ENCODE results near the gene PHACTR1.

PHACTR1 gene

DNA sequence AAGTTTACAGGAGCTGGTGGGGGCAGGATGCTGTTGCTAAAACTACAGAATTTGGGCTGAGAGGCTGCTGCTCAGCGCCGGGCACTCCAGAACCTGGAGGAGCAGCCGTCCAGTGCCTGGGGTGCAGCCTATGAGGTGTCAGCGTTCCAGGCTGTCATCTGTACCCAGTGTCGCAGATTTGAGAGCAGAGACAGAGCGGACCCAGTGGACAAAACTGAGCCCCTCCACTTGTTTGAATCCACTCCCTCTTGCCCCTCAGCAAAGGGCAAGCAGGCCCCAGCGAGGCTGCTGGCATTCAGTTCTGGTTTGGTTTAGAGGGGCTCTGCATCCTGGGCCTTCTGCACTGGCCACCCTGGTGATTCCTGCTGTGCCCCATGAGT lies 467.5 kb downstream of the PHACTR1 start:
- no peak for DNase-seq
- intact Hi-C loops (cut with DNase I) = no loop called here

DNA sequence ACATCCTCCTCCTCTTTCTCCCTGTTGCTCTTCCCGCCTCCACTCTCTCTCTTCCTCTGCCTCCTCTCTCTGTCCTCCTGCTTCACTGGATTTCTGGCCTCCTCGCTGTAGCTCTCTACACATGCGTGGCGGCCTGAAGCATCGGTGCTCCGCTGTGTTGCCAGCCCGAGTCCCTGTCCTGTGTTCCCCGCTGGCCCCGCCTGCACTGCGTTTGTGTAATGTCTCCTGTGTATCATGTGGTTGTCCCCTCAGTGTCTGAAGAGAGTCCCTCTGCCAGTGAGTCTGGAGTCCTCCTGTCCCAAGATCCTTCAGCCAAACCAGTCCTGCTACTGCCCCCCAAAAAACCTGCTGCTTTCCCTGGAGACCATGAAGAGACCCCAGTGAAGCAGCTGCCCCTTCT lies 468.0 kb downstream of the PHACTR1 start:
- intact Hi-C loops (cut with DNase I) = no loop called here
- no peak for DNase-seq

DNA sequence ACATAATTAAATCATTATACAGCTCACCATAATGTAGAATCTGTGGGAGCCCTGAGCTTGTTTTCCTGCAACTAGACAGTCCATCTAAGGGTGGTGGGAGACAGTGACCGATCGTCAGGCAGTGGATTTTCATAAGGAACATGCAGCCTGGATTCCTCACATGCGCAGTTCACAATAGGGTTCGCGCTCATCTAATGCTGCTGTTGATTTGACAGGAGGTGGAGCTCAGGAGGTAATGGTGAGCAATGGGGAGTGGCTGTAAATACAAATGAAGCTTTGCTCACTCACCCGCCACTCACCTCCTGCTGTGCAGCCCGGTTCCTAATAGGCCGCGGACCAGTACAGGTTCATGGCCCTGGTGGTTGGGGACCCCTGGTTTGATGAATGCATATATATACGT lies 470.3 kb downstream of the PHACTR1 start:
- intact Hi-C loops (cut with DNase I) = no loop called here
- no peak for DNase-seq

DNA sequence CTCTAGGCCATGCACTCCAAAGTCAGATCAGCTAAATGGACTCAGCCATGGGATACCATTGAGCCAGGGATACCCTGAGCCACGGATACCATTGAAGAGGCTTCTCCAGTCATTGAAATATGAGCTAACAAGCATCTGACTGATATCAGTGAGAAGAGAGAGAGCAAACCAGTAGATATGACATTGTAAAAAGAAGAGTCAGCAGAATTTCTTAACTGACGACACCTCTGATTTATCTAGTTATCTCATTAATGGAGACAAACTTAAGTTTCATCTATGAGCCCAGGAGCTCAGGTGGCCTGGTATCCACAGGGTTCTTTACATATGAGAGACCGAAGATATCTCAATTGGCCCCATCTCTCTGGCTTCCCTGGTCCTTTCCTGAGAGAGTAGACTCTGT lies 471.1 kb downstream of the PHACTR1 start:
- DNase-seq = no peak
- intact Hi-C loops (cut with DNase I) = no loop called here

DNA sequence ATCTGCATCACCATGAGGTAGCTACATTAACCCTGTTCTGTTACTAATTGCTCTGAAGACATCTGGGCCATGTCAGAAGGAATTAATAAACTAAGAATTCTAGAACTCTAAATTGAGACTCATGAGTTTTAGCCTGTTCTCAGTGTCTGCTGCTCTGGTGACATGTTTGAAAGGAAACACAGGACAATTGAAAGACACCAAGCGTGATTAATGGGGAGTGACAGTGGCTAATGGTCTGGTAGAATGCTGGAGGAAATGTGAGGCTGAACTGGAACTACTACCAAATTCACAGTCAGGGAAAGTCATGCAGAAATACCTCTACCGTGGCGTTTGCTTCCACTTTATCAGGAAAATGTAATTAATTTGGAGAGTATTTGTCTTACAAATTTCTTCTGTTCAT lies 471.7 kb downstream of the PHACTR1 start:
- intact Hi-C loops (cut with DNase I) = no loop called here
- DNase-seq = no peak

DNA sequence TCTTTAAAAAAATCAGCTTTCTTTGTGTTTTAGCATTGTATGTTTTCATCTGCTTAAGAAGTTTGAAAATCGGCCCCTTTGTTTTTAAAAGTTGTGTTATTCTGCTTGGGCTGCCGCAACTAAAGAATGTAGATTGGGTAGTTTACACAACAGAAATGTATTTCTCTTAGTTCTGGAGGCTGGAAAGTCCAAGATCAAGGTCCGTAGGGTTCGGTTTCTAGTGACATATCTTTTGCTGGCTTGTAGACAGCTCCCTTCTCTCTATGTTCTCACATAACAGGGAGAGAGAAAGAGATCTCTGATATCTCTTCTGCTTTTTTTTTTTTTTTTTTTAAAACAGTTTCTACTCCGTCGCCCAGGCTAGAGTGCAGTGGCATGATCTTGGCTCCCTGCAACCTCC lies 473.1 kb downstream of the PHACTR1 start:
- DNase-seq = peak in 1 of 42 donors; percentile 9
- intact Hi-C loops (cut with DNase I) = loop anchor here (5.0 kb wide), 1 partner anchor 143 kb away; no protein-coding TSS in a partner anchor

DNA sequence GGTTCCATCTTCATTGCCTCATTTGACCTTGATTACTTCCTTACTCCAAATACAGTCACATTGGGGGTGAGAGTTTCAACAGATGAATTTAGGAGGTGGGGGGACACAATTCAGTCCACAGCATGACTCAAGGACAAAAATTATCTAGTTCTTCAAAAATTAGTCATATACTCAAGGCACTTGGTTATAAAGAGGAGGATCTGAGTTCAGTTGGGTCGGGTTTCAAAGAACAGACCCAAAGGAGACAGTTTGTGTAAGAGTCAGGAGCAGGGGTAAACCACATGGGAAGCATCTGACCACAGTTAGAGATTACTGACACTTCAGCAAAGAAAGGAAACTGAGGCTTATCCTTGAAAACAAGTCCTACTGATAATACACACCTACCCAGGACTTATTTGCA lies 473.8 kb downstream of the PHACTR1 start:
- intact Hi-C loops (cut with DNase I) = loop anchor here (5.0 kb wide), 1 partner anchor 142 kb away; no protein-coding TSS in a partner anchor
- no peak for DNase-seq

DNA sequence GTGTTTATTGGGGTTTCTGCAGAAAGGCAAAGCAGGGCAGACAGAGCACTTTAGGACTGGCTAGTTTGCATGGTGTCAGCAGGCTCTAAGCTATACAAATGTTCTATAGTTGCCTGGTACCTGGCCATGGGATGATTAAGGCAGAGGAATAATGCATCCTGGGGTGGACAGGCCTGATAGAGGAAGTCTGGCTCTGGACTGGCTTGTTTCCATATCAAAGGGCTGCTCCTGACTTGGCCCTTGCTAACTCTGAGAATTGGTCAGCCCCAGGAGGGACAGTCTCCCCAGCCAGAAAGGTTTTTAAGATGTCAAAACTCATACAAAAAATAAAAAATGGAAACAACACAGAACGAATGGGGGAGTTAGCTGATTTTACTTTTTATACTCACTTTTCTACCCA lies 474.9 kb downstream of the PHACTR1 start:
- no peak for DNase-seq
- intact Hi-C loops (cut with DNase I) = loop anchor here (5.0 kb wide), 1 partner anchor 141 kb away; no protein-coding TSS in a partner anchor

DNA sequence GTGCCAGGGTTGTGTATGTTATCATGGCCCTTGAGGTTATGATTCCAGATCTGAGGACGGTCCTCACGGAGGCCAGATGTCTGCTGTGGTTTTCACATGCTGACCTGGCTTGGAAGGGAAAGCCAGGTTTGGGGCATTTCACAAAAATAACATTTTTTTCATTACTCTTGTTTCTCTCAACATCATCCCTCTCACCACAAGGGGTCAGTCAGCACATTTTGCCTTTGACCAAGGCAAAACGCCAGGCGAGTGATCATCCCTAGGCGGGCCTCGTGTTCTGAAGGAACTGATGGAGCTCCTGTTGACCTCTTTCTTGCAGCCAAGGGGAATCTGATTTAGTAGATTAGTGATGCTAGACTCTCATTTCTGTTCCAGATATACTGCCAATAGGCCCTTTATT lies 478.3 kb downstream of the PHACTR1 start:
- intact Hi-C loops (cut with DNase I) = loop anchor here (5.0 kb wide), 1 partner anchor 137 kb away; no protein-coding TSS in a partner anchor
- DNase-seq = peak in 41 of 42 donors; percentile 18 to 85 (median 54)

DNA sequence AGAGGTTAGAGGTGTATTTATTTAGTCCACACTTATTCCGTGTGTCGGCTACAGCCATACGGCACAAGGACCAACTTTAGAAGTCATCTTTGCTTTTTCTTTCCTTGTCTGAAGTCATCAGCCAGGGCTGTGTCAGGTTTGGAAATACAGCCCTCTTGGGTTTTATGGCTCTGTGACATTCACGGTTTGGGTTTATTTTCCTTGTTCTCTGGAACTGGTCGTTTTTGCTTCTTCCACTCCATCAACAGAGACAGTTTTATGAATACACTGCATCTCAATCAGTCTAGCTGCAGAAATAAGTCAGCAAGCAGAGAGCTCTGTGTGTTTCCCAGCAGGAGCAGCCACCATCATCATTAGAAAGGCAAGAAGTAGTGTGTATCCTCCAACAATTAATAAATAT lies 479.2 kb downstream of the PHACTR1 start:
- DNase-seq = no peak
- intact Hi-C loops (cut with DNase I) = no loop called here

DNA sequence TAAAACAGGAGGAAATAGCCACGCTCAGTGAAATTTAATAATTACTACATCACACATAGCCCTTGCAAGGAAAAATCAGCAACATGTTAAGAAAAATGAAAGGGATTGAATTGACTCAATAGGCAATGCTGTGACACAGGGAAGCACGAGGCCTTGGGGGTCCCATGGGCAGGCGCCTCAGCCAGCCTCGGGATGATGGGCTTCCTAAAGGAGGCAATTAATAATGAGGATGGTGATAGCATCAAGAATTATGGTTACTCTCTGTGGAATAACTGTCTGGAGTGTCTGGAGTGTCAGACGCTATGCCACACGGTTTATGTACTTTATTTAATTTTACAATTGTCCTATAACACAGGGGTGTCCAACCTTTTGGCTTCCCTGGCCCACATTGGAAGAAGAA lies 481.6 kb downstream of the PHACTR1 start:
- intact Hi-C loops (cut with DNase I) = no loop called here
- no peak for DNase-seq

DNA sequence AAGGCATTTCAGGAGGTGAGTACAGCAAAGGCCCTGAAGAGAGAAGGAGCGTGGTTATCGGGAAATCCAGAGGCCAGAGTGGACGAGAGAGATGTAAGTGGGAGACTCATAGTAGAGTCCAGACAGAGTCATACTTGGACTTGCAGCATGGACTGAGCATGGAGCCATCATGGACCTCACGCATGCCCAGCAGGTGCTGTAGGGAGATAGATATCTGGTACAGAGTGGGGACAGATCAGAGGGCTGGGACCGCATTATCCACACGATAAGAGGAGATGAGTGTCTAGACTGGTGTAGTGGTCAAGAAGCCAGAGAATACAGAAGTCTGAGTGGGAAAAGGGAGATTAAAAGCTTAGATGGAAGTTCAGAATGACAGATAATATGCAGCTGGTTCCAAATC lies 484.8 kb downstream of the PHACTR1 start:
- intact Hi-C loops (cut with DNase I) = no loop called here
- no peak for DNase-seq

DNA sequence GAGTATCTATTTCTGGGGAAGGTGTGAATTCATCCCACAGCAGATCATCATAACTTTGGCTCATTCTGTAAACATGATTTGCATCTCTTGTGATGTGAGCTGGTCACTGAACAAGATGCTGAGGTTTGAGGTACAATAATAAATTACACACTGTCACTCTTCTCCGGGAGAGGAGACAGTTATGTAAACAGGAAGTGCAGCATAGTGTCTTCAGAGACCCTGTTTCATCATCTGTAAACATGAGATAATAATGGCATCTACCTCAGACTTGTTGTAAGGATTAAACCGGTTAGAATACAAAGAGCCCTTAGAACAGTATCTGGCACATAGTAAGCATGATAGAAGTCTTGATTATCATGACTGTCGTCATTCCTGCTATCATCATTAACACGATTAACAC lies 486.6 kb downstream of the PHACTR1 start:
- DNase-seq = no peak
- intact Hi-C loops (cut with DNase I) = no loop called here

DNA sequence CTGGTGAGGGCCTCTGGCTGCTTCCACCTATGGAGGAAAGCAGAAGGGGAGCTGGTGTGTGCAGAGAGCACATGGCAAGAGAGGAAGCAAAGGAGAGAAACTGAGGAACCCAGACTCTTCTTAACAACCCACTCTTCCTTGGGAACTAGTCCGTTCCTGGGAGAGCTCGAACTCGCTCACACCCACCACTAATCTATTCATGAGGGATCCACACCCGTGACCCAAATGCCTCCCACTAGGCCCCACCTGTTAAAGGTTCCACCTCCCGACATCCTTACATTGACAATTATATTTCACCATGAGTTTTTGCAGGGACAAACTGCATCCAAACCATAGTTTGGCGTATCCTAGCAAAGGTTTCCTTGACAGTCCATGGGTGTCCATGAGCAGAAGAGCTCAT lies 488.5 kb downstream of the PHACTR1 start:
- intact Hi-C loops (cut with DNase I) = no loop called here

DNA sequence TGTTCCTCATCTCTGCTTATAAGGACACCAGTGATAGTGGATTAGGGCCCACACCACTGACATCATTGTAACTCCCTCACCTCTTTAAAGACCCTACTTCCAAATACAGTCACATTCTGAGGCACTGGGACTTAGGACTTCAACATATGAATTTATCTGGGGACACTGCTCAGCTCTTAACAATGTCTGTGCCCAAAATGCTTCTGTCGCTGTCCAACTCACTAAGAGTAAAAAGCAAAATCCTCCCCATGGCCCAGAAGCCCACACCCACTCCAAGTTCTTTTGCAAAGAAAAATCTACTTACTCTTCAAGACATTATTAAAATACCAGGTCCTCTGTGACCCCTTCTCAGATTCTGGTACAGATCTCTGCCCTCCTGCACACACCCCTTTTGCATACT lies 495.5 kb downstream of the PHACTR1 start:
- DNase-seq = no peak
- intact Hi-C loops (cut with DNase I) = no loop called here

More for the DNA sequence above, 488.5 kb downstream of the PHACTR1 start:
- peak in 6 of 42 donors; percentile 27 to 71 (median 50) for DNase-seq

DNA sequence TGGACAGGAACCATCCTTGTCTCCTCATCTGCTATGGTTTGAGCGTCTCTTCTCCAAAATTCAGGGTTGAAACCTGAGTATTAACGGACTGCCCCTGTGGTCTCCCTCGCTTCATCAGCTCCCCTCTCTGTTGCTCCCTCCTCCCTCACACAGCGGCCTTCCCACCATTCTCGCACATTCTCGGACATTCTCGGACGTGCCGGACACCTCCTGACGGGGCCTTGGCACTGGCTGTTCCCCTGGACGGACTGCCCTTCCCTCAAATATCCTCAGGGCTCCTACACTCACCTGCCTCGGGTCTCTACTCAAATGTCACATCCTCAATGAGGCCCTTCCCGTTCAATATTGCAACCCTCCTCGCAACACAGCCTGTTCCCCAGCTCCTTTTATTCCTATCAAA lies 496.0 kb downstream of the PHACTR1 start:
- intact Hi-C loops (cut with DNase I) = no loop called here
- DNase-seq = no peak

DNA sequence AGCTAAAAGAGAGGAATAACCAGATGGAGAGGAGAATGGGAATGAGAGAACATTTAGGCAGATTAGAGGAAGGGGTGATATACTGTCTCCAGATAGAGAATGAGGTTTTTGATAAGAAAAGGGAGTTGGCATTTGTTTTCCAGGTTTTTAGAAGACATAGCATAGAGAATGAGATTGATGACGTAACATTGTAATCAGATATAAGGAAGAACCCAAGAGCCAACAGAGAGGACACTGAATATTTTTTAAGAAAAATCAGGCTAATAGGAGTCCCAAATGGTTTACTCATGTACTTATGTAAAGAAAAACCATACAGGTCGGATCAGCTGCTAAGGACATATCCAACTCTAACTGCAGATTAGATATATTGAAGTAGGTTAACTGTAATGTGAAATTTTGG lies 498.8 kb downstream of the PHACTR1 start:
- no peak for DNase-seq
- intact Hi-C loops (cut with DNase I) = no loop called here

DNA sequence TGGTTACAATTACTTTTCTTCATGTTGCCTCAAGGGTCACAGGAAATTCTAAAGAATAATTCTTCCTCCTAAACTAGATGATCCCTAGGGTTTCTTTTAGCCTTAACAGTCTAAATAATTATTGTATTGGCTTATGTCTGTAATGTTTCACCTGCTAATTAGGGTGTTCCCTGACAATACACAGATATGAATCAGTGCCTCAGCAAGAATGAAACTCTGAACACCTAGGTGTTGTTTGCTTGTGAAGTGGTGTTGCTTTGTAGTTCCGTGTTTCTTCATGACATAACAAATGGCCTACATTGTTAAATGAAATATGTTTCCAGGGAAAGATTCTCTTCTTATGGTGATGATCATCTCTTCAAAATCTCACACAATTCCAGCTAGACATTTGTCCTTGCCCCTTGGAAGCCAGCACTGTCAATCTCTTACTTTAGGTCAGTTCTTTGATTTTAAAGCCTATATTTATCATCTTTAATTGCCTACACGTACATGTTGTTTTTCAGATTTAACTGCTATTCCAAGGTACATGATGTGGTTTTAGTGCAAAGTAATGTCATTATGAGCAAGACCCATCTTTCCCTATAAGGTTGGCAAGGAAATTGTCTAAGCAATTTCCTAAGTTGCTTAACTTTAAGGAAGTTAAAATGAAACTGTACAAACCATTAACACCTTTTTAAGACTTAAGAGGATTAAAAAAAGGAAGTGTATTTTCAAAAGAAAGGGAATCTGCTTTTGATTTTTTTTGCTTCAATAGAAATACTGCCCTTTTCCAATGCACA lies 499.9 kb downstream of the PHACTR1 start:
- intact Hi-C loops (cut with DNase I) = no loop called here
- peak in 1 of 42 donors; percentile 8 for DNase-seq

DNA sequence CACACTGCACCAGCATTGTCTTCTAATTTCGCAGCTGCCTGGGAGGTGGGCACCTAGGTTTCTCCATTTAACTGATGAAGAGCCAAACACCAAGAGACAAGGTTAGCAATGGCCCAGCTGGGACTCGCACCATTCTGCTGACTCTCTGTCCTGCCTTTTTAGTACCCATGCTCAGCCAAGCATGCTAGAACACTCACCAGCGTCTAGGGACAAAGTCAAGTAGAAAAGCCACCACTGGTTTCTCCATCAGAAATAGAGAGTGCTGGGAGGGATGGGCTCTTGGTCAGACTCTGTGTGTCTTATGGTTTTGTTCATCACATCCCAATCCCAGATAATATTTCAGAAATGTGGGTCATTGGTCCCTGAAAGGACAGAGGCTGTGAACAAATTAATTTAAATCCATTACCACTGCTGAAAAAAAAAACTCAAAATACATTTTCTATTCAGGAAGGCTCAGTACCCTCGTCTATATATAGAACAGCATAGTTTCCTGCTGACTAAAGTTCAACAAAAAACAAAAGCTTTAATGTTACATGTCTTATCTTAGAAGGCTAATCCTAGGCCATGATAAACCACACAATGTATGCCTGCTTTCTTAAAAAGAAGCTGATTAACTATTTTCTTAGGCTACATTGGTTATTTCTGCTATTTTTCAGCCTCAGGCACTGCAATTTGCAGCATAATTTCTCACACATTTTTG lies 500.8 kb downstream of the PHACTR1 start:
- intact Hi-C loops (cut with DNase I) = no loop called here
- DNase-seq = peak in 1 of 42 donors; percentile 30

DNA sequence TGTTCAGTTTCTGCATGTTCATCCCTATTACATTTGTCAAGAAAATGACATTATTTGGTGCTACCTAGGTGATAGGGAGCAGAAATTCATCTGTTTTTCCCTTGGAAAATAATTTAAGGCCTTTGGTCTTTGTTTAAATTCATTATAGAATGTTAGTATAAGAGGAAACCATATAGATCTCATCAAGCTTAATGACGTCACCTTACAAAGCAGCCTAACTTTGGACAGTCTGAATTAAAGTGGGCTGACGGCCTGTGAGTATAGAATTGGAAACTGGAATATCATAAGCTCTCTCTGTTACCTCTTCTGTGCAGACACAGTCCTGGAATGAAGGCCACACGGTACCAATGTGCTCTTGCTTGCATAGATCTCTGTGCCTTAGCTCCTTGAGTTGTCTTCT lies 503.7 kb downstream of the PHACTR1 start:
- intact Hi-C loops (cut with DNase I) = no loop called here
- no peak for DNase-seq

DNA sequence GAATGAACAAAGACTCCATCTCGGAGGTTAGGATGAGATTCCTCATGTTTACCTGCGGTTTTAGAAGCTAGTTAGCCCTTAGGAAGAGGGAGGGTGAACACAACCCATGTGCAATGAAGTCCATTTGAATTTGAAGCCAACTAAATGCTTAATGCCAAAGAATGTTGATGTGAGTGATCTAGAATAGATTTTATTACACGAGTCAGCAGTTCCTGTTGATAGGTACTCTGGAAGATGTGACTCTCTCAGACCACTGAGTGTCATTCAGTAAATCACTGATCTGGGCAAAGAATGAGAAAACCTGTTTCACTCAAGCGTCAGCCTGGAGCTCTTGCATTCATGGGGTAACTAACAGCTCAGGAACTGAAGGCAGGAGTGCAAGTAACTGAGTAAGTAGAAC lies 505.5 kb downstream of the PHACTR1 start:
- DNase-seq = no peak
- intact Hi-C loops (cut with DNase I) = no loop called here

All from head of caudate nucleus (tissue), 42 donors.